Activated T-cell treated with anti-CD3 and anti-CD28 coated beads, Interleukin-2, amount 50 U/mL, for 1 hour (primary cell): ENCODE measurements around the gene ABLIM1.

Source experiments
- DNase-seq: peaks from one replicate; pipeline ENCODE4 v3.0.0-alpha.2; 2020

Gene ABLIM1

DNA sequence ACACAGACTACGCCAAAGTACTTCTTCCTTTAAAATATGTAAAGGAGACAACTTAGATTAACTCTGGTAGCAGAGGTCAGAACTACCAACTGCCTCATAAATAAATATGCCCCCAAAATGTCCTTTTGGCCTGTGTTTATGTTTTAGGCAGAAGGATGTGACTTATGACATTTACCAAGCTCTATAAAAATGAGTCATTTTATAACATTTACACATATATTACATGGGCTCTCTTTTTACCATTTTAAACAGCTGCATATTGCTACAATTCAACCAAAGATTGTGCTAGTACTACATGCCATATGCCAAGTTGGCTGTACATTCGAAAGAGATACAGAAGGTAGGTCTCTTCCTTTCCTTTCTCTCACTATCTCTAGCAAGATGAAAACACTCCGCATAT lies 12.4 kb downstream of the ABLIM1 start:
- no peak for DNase-seq

DNA sequence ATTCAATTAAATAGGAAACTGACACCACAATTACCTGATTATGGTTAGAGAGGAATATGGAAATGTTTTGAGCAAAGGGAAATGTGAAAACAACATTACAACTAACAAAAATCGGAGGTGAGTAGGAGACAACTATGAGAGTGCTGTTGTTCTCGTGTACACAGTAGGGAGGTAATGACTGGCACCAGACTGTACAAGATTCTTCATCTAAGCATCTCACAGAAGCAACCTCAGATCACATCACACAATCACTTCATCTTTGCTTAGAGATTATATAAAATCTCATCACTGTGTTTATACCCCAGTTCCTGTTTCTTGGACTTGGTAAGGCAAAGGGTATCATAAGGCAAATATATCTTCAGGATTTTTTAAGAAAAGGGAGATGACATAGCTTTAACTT lies 14.9 kb downstream of the ABLIM1 start:
- no peak for DNase-seq

DNA sequence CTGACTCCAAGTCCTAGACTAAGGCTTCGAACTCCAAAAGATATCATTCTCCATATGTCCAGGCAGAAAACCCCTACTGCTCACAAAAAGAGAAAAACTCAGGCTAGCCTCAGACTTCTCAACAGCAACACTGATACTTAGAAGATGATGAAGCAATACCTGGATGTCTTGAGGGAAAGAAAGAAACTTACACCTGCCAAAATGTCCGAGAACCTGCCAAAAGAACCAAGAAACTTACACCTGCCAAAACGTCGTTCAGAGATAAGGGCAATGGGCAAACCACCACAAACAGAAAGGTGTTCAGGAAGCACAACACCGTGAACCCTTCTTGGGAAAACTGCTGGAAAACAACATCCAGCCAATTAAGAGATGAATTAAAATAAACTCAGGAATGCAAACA lies 15.3 kb downstream of the ABLIM1 start:
- no peak for DNase-seq

DNA sequence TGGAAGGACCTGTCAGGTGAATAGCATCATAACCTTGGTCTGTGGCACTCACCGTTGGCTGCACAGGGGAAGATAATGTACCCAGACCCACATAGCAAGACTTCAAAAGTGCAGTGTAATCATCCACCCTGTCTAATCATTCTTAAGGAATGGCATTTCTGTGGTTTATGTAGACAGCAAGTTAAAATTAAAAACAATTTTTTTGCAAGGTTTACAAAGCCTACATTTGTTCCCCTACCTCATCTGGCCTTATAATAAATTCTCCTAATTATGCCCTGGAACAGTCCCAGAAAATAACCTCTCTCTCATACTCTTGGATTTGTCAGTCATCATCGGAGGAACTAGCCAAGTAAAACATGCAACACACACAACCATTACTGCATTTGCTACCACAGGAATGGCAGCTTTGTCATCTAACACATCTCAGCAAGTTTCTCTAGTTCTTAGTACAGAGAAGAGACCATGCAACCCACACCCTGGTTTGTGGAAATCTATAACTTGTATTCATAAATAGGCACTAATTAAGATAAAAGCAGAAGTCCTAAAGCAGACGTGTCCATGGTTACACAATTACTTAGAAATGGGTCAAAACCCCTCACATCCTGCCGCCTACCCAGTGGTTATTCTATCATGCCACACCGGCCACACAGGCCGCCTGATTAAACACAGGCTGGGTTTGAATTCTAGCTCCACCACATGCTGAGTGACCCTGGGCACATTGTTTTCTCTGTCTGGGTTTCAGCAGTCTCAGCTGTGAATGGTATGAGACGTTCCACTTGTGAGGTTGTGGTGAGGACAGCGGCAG lies 19.1 kb downstream of the ABLIM1 start:
- no peak for DNase-seq

DNA sequence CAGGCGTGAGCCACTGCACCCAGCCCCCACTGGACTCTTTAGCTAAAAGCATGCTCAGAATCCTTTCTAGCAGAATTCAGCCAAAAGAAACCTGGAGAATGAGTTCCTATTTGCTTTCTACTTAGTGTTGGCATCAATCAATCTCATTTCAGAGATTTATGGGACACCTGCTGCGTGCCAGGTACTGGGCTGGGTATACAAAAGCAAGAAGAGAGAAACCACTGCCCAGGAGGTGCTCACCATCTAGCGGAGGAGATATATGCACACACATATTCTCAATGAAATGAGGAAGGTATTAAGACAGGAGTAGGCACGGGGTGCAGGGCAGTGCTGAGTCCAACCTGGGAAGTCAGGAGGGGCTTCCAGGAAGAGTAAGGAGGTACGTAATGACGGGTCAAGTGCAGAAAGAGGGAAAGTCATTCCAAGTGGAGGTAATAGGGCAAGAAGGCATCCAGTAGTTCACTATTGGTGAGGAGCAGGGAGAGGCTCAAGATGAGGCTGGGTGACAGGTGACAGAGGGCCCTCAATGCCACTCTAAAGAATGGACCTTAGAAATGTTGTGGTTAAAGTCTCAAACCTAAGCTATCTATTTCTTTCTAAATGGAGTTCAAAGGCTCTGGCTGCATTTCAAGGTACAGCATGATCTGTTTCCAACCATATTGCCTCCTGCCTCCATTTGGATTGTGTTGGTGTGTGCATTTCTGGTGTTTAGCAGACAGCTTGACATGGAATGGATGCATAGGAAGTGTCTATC lies 22.1 kb downstream of the ABLIM1 start:
- DNase-seq: no peak

DNA sequence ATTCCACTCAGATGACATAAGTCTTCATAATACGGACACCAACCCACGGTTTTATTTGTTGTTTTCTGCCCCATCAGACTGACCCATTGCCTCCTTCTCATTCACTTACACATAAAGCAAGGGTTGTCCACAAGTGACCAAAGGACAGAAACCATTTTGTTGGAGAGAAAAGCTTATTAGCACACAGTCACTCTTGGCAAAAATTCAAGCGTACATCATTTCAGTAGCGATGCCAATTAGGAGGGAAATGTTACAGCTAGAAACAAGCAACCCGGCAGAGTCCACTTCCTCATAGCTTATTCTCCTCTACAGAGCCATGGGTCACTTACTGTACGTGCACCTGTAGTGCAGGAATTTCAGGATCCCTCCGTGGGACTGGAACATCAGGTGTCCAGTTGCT lies 23.0 kb downstream of the ABLIM1 start:
- no peak for DNase-seq

DNA sequence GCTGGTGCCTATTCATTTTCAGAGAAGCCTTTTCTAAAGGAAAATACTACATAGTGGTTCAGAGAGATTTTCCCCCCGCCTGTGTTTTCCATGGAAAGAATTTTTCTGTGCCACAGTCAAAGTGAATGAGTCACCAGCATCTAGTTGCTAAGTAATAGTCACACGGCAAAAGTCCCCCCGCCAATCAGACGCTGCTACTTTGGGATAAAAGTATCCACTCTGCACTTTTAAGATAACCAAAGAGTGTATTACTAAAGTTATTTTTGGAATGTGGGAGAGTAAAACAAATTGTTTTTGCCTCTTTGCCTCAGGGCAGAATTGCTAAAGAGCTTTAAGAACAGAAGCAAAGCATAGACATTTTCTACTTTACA lies 23.5 kb downstream of the ABLIM1 start:
- DNase-seq: no peak

DNA sequence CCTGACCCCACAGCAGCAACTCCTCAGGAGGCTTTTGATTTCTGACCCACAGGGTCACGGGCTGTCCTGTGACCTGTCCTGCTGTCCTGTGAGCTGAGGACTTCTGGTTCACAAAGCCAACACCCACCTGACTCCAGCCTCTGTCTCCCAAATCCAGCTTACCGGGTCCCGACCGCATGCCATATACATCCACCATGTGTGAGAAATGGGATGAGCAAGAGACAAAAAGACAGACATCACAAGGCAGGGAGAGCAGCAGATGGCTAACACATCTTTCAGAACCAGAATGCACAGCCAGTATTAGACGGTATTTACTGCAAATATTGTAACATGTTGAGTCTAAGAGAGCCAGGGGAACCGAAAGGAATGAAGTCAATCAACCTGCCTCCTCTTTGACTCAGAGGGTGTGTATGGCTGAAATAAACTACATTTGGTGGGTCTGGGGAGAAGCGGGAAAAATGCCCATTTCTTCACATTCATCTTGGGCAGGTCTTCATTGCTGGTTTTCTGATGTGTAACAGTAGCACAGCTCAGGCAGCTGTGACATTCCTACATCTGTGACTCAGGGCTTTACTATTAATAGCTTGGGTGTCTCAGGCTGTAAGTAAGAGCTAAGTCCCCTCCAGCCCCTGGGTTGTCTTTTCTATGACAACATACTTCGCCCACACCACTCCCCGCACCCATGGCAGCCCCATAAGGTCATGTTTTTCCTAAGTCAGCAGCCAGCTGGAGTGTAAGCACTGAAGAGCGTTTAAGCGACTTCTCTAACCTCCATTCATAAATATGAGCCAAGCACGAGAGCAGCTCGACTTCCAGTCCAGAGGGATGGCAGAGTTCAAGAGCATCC lies 25.0 kb downstream of the ABLIM1 start:
- no peak for DNase-seq

DNA sequence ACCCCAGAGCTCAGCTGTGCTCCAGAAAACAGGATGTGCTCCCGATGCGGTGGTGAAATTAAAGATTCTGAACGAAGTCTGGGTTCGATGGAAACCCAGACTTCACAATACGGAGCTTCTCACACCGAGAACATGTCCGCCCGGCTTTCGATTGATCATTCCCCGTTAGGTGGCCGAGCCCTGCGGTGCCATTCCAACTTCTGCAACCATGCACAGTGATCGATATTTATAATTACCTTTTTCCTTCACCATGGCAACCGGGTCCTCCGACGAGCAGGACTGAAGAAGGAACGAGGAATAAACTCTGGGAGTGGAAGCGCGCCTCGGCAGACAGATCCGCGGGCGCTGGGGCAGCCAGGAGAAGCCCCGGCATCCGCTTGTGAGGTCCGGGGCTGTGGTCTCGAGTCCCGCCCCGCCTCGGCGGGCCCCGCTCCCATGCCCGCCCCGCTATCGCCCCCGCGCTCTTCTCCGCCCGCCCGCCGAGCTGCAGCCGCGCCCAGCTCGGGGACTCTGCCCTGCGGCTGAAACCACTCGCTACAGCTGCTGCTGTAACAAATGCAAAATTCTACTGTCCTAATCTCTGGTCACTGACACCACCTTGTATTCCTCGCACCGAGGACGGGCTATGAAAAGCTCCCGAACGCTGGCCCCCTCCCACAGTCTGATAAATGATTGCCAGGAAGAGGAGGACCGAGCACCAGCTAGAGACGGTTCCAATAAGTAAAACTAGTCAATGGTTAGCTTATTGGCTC lies 26.2 kb downstream of the ABLIM1 start:
- DNase-seq: peak; percentile 37

DNA sequence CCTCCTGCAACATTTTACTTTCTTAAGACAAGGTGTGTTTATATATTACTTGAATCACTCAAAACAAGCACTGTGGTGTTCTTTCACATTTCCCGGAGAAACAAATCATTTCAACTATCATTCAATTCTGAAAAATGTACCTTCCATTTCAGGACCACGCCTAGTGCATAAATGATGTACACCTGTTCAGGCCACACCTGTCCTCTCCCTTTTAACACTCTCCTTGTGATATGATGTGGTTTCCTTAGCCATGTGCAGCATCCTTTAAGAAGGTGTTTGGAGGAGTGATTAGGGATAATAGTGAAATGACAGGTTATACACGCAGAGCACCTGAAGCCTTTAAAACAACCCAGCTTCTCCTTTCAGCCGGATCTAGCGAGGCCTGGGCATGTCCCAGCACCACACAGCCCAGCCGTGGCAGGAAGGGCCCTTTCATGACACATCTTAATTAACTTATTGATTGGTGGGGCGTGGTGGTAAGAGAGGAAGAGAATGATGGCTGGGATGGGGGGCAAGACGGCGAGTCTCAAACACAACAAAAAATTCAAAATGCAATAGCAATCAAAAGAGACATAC lies 26.9 kb downstream of the ABLIM1 start:
- DNase-seq: no peak

DNA sequence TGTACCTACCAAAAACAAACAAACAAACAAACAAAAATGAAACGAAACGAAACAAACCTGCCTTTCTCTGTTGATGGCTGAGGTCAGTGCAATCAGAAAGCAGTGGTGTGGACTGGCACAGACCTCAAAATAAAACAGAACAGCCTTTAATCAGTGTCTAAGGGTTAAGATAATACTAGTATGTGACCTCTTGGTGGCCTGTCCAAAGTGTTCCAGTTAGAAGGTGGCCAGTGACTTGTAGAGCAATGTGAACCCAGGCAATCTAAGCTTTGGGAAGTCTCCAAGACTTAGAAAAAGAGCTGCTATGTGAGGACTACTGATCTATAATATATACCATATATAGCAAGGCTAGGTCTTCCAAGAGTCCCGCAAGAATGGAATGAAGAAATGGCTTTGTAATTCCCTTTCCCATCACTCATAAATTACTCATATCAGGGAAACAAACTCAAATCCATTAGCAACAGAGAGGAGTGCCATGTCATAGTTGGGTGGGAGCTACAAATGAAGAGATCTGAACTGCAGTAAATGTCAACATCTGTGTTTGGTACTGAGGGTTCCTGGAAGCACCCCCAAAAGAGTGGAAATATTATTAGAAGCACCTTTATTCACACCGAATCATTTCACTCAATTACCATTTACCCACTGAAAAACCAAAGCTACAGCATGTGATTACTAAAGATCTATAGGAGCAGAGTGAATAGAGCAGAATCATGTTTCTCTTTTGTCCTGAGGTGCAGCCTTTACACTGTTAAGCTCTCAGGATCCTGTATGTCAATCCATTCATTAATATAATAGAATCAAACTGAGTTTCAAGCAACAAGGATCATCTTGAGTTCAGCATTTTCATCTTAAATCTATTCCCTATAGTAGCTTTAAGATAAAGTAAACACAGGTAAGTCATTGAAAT lies 28.0 kb downstream of the ABLIM1 start:
- DNase-seq: no peak

DNA sequence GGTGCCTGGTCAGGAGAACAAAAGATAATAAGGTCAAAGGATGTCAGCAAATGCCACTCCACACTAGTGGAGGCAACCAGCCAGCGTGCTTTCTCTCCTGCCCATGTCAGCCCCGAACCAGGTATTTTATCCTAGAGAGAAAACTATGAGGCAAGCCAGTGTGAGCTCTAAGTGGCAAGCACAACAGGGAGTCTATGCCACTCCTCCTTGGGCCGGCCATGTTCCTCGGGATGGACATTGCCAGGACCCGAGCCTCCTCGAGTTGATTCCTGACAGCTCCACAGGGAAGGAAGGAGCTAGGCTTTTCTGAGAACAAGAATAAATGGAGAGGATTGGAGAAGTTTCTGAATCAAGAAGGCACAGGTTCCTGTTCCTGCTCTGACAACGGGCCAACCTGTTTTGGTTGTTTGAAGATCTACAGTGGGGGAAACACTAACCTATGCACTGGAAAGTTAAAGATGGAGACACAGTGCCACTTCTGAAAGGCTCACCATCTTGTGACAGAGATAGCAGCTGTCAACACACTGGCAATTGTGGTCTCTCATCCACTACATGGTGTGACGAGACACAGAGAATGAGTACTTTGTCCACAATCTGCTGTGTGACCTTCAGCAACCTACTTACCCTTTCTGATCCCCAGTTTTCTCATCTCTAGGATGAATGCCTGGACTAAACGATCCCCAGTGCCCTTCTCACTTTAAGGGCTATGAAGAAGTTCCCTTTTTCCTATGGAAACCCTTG lies 28.8 kb downstream of the ABLIM1 start:
- no peak for DNase-seq

DNA sequence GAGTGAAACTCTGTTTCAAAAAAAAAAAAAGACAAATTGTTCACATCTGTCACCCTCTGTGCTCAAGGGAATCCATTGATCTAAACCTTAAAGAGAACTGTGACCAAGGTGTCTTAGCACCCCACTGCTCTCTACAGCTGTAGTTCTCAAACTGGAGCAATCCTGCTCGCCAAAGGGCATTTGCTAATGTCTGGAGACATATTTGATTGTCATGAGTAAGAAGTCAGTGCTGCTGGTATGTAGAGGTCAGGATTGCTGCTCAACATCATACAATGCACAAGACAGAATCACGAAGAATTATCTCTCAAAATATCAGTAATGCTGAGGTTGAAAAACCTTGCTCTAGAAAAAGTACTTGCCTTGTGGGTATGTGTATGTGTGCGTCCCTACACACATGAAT lies 30.0 kb downstream of the ABLIM1 start:
- no peak for DNase-seq

DNA sequence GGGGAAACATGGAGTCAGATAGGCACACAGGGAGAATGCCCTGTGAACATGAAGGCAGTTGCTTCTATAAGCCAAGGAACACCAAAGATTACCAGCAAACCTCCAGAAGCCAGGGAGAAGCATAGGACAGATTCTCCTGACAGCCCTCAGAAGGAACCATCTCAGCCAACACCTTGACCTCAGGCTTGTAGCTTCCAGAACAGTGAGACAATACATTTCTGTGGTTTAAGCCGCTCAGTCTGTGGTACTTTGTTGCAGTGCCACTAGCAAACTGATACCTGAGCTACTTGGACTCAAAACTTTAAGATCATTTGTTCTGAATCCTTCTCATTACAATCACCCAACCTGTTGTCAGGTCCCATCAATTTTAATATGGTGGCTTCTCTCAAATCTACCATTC lies 31.2 kb downstream of the ABLIM1 start:
- DNase-seq: no peak

DNA sequence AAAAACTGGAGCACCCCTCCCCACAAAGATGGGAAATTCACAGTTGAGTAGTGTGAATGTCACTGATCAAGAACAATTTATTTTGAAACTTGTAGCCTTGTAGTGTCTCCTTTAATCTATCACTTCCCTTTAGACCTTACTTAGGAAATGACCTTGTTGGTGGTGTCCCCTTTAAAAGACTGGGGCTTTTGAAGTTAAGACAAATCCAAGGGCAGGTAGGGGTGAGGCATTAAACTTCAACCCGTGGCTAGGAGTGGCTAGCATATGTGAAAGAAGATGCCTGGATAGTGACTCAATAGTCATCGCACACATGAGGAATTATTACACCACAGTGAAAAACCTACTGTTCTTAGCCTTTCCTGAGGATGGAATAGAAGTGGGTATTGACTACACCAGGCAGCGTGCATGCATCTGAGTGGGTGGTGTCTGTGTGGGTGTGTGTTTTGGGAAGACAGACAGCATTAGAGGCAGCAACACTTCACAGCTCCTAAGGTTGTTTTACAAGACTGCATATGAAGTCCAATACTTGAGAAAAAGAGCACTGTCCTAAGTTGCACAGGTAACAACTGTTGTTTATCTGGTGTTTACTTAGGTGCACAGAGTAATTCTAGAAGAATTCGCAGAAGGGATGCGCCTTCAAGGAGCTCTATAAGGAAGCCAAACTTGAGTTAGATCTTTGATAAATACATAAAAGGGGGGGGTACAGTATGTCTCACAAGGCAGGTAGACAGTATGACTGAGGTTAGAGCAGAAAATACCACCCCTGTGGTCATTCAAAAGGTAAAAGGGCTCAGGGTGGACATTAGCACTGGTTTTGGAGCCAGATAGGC lies 32.9 kb downstream of the ABLIM1 start:
- DNase-seq: no peak

DNA sequence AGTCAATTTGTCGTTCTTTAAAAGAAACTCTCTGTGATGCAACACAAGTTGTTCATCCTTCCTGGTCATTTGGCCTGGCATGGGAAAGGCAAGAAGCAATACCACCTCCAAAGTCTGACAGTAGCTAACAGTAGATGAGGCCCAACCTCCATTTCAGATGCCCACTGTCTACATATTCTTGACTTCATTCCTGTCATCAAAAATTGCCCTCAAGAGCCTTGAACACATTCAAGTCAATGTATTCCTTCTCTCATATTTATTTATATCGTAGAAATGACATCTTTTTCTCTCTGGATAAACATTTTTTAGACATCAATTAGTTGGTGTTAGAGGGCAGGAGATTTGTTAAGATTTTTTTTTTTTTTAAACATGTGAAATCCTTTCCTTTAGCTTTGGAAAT lies 33.7 kb downstream of the ABLIM1 start:
- DNase-seq: no peak

DNA sequence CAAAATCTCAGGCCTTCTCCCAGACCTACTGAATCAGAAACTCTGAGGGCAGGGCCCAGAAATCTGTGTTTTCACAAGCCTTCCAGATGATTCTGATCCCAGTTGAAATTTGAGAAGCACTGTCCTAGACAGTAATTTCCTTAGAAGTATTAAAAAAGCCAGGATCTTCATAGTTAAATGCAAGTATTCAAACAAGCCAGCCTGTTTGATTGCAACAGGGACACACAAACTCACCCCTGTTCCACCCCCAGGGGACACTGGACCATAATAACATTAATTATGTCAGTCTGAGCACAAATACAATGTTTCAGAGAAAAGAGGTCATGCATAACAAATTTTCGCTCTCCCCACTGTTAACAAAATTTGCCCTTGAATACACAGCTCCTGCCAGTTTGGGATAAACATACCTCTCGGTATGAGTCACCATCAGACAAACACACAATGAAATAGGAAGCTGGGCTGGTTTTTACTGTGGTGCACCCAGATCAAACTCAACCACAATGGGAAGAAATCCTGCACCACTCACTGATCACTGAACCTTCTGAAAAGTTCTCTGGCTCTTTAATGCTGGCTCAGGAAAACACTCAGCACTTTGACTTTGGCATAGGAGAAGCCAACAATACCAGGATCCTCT lies 34.3 kb downstream of the ABLIM1 start:
- no peak for DNase-seq

DNA sequence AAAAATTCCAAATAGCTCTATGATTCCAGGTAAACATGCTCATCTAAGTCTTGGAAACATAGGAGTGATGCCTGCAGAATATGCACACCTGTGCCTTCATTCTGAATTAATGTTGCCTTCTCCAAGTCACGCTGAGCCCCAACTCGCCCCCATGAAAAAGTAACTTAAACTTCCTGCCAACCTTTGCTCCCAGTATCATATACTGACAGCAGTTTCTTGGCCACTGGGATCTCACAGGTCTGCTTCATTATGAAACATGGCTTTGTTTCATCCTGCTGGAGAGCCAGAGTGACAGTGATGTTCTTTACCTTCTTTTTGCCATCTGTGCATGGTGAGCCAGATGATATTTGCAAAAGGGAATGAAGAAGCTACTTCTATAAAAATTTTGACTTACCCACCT lies 34.9 kb downstream of the ABLIM1 start:
- DNase-seq: no peak

DNA sequence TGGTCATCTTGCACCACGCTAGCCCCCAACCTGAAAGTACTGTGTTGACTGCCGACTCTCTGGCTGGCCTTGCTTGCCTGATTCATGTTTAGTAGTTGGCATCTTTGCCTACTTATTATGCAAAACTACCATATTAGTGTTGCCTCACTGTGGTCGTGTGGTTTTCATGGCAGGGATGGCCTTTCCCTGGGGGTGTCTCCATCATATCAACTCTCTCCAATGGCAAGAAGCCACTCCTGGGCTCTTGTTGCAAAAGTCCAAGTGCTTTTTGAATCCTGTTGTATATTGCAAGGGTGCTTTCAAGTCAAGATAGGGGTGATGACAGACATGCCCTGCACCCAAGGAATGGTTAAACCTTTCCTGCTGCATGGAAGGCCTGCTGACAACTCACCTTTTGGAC lies 39.4 kb downstream of the ABLIM1 start:
- DNase-seq: no peak
